Keratinocyte (primary cell): ENCODE results near the gene ANG. TPM values are rescaled to one million over a fixed set of nuclear protein-coding genes. Genes with fewer than 3 reads are reported as not detected.

ENCODE experiments used
- DNase-seq: peaks from one replicate; pipeline ENCODE4 v3.0.0-alpha.2; 2011; ENCODE audit warnings: low read depth, missing footprints, low spot score
- FAIRE-seq: peaks from 2 replicates; lab custom pipeline; 2011; peaks lifted over from hg19 to GRCh38; lab: Jason Lieb, UNC
- H2AFZ ChIP-seq: 2 replicates; pipeline ENCODE4 v1.6.0; 2012; ENCODE audit warnings: low read length, control low read depth, inconsistent platforms; ENCODE audit not compliant: control insufficient read depth
- H3K27ac ChIP-seq: 2 replicates; pipeline ENCODE4 v1.5.1; 2011; ENCODE audit warnings: low read length; ENCODE audit not compliant: control insufficient read depth, insufficient read depth
- H3K27me3 ChIP-seq: 3 replicates; pipeline ENCODE4 v1.6.0; 2011; ENCODE audit warnings: low read length; ENCODE audit not compliant: control insufficient read depth, insufficient read depth; ENCODE audit errors: extremely low read depth
- H3K36me3 ChIP-seq, 2 experiments: 2 replicates in 1 of 2; 3 replicates in 1 of 2; pipeline ENCODE4 v1.5.1; 2011; ENCODE audit warnings: low read length in 2 of 2, mild to moderate bottlenecking in 1 of 2; ENCODE audit not compliant: control insufficient read depth in 2 of 2, insufficient read depth in 2 of 2; ENCODE audit errors: extremely low read depth in 1 of 2
- H3K4me1 ChIP-seq: 3 replicates; pipeline ENCODE4 v1.5.1; 2011; ENCODE audit warnings: low read length; ENCODE audit not compliant: control insufficient read depth, insufficient read depth; ENCODE audit errors: extremely low read depth
- H3K4me2 ChIP-seq: 3 replicates; pipeline ENCODE4 v1.6.0; 2011; ENCODE audit warnings: low read depth, low read length; ENCODE audit not compliant: control insufficient read depth, insufficient read depth; ENCODE audit errors: extremely low read depth
- H3K4me3 ChIP-seq, 3 experiments: fragments of 200-600 bp in 1 of 3; sonication (generic) in 1 of 3; 2 replicates in 2 of 3; 3 replicates in 1 of 3; pipeline ENCODE4 v1.5.1; 2011 to 2016; ENCODE audit warnings: low read length in 3 of 3, mild to moderate bottlenecking in 3 of 3, control low read depth in 2 of 3, inconsistent platforms in 1 of 3, low read depth in 1 of 3, mixed read lengths in 1 of 3, mixed run types in 1 of 3, moderate library complexity in 1 of 3; ENCODE audit not compliant: control insufficient read depth in 2 of 3, insufficient read depth in 2 of 3; ENCODE audit errors: extremely low read depth in 1 of 3
- H3K79me2 ChIP-seq: 2 replicates; pipeline ENCODE4 v1.6.0; 2012; ENCODE audit warnings: low read length; ENCODE audit not compliant: control insufficient read depth, insufficient read depth
- H3K9ac ChIP-seq: 3 replicates; pipeline ENCODE4 v1.6.0; 2011; ENCODE audit warnings: low read length; ENCODE audit not compliant: control insufficient read depth, insufficient read depth; ENCODE audit errors: extremely low read depth
- H3K9me1 ChIP-seq: 3 replicates; pipeline ENCODE4 v1.6.0; 2011; ENCODE audit warnings: low read length; ENCODE audit not compliant: control insufficient read depth, insufficient read depth; ENCODE audit errors: extremely low read depth
- H3K9me3 ChIP-seq: 2 replicates; pipeline ENCODE4 v1.5.1; 2012; ENCODE audit warnings: low read depth, low read length; ENCODE audit not compliant: control insufficient read depth
- H4K20me1 ChIP-seq: 3 replicates; pipeline ENCODE4 v1.6.0; 2011; ENCODE audit warnings: low read length; ENCODE audit not compliant: control insufficient read depth, insufficient read depth; ENCODE audit errors: extremely low read depth
- EZH2 ChIP-seq: IDR thresholded peaks from one replicate; pipeline ENCODE4 v1.6.1; 2012; ENCODE audit warnings: inconsistent platforms, mild to moderate bottlenecking, low read length, moderate library complexity
- dilution Hi-C: fragments of 300-500 bp; cut with MboI; formaldehyde crosslinking; loops from one replicate; pipeline ENCODE4 v1.7.0; 2020; ENCODE audit warnings: low sequenced_read_pairs; ENCODE audit not compliant: extremely low pct_ligation_motif_present
- polyA plus RNA-seq, 5 experiments: library from polyadenylated mRNA; depleted of rRNA in 3 of 5; stranded (reverse) in 3 of 5; stranded (forward) in 1 of 5; unstranded in 1 of 5; fragments of >200 nt; gene quantifications; 1 replicate in 1 of 5; 2 replicates in 3 of 5; 3 replicates in 1 of 5; pipeline versions ENCODE4 v1.2.1 to v1.2.3, GENCODE V29; 2011 to 2012; ENCODE audit warnings: missing spikeins in 2 of 5, low read depth in 1 of 5, low replicate concordance in 1 of 5
- TF ChIP-seq, protein P1 (sequence below), 3 experiments: IDR thresholded peaks in 1 of 3; conservative IDR thresholded peaks in 1 of 3; optimal IDR thresholded peaks in 1 of 3; 2 replicates in 2 of 3; 3 replicates in 1 of 3; pipeline versions ENCODE3 to v1.5.1; 2011; ENCODE audit warnings: low read length in 3 of 3, mild to moderate bottlenecking in 3 of 3, moderate library complexity in 2 of 3, control low read depth in 1 of 3, inconsistent platforms in 1 of 3; ENCODE audit not compliant: insufficient read depth in 2 of 3; ENCODE audit errors: extremely low read depth in 1 of 3

The ANG gene
- polyA plus RNA-seq, 1 donor (not counting 4 experiments of a cell fraction or from before 2014, with no cell fraction given) = 4.0 TPM

DNA sequence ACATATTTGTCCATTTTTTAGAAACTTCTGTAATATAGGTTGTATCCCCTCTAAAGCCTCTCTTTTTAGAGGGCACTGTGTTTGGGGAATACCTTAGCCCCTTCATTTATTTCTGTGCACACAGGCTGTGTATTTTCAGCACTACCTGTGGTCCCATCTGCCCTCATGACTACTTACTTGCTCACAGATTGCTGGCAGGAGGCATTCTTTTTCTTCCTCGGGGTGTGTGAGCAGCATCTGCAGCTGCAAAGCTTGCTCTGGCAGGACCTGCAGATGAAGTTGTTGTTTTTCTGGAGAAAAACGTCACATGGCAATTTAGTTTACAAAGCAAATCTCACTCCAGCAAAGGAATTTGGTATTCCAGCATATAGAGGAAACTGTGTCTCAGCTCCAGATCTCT, 24.3 kb downstream of the ANG start:
- DNase-seq = no peak
- H3K4me3 ChIP-seq = no peak overlapping the region
- H3K9me1 ChIP-seq = no peaks in the 10 kb centered on the region
- no peak overlapping the region for H2AFZ ChIP-seq
- TF ChIP-seq EZH2 = no peak
- TF ChIP-seq, protein P1, sequence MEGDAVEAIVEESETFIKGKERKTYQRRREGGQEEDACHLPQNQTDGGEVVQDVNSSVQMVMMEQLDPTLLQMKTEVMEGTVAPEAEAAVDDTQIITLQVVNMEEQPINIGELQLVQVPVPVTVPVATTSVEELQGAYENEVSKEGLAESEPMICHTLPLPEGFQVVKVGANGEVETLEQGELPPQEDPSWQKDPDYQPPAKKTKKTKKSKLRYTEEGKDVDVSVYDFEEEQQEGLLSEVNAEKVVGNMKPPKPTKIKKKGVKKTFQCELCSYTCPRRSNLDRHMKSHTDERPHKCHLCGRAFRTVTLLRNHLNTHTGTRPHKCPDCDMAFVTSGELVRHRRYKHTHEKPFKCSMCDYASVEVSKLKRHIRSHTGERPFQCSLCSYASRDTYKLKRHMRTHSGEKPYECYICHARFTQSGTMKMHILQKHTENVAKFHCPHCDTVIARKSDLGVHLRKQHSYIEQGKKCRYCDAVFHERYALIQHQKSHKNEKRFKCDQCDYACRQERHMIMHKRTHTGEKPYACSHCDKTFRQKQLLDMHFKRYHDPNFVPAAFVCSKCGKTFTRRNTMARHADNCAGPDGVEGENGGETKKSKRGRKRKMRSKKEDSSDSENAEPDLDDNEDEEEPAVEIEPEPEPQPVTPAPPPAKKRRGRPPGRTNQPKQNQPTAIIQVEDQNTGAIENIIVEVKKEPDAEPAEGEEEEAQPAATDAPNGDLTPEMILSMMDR (optimal IDR thresholded peaks at IDR 0.05 in 1 of 3, IDR thresholded peaks at IDR 0.05 in 1 of 3, conservative IDR thresholded peaks at IDR 0.05 in 1 of 3; ENCODE audit: extremely low read depth in 1 of 3, insufficient read depth in 2 of 3, low read length in 3 of 3) = no peak
- H4K20me1 ChIP-seq = no peaks in the 10 kb centered on the region
- H3K36me3 ChIP-seq = no peaks in the 10 kb centered on the region
- H3K4me1 ChIP-seq = no peaks in the 10 kb centered on the region
- H3K9me3 ChIP-seq = no peaks in the 10 kb centered on the region
- H3K27me3 ChIP-seq = no peaks in the 10 kb centered on the region
- H3K9ac ChIP-seq = no peak overlapping the region
- no peaks in the 10 kb centered on the region for H3K79me2 ChIP-seq
- H3K27ac ChIP-seq = no peak overlapping the region
- FAIRE-seq = no peak
- no peak overlapping the region for H3K4me2 ChIP-seq
- dilution Hi-C loops = no loop called here

GRCh38 chr14:20714593-20715250, 26.2 kb downstream of the ANG start:
- FAIRE-seq = no peak
- Histone ChIP-seq H3K4me2 (no peak overlapping the region), H4K20me1 (no peaks in the 10 kb centered on the region)

More at GRCh38 chr14:20714593-20715250, 26.2 kb downstream of the ANG start:
- dilution Hi-C loops = no loop called here
- Histone ChIP-seq H3K9me3 (no peaks in the 10 kb centered on the region), H3K4me3 (no peak overlapping the region), H3K9me1 (no peaks in the 10 kb centered on the region), H3K79me2 (no peaks in the 10 kb centered on the region), H3K36me3 (no peaks in the 10 kb centered on the region), H3K9ac (no peak overlapping the region), H3K27me3 (no peaks in the 10 kb centered on the region), H3K27ac (no peak overlapping the region), H2AFZ (no peak overlapping the region), H3K4me1 (no peaks in the 10 kb centered on the region)
- no peak for TF ChIP-seq EZH2
- TF ChIP-seq, protein P1 (optimal IDR thresholded peaks at IDR 0.05 in 1 of 3, IDR thresholded peaks at IDR 0.05 in 1 of 3, conservative IDR thresholded peaks at IDR 0.05 in 1 of 3; ENCODE audit: extremely low read depth in 1 of 3, insufficient read depth in 2 of 3, low read length in 3 of 3) = no peak
- no peak for DNase-seq
